A549 treated with CORT108297 at 1 μM for 4 hours (cell line): ENCODE data around the gene RBM7. TPM values are rescaled to one million over a fixed set of nuclear protein-coding genes. Genes with fewer than 3 reads are reported as not detected.

Experiments
- total RNA-seq: library from RNA; stranded (reverse); fragments of 200-300 nt; extraction: Qiagen RNA extraction; gene quantifications from 5 replicates; pipeline ENCODE4 v1.2.3, GENCODE V29; 2022

RBM7 gene
- 20.8 to 30.1 TPM (median 25.9 TPM) in 5 replicates for total RNA-seq

GRCh38 chr11:114400216-114400914 is at the start of gene RBM7, which contains the start of gene C11orf71:
TSS of gene RBM7 (plus strand) at chr11:114400666. CDS start at chr11:114400672, 6 bp downstream.
TSS of gene C11orf71 (minus strand) at chr11:114400511. CDS start at chr11:114400331, 180 bp downstream.

GRCh38 chr11:114439229-114440120 is 39.0 kb downstream of the RBM7 start, which contains the start of gene REXO2:
TSS of gene REXO2 (plus strand) at chr11:114439467. CDS start at chr11:114439529, 62 bp downstream.

Other genes with a start within 250 kb of the RBM7 start
- gene NNMT, start 104.3 kb upstream of the RBM7 start, total RNA-seq = 216 to 289 TPM (median 270 TPM) in 5 replicates
- gene C11orf71, start 155 bp upstream of the RBM7 start, total RNA-seq = 3.3 to 4.6 TPM (median 3.8 TPM) in 5 replicates
- gene REXO2, start 38.8 kb downstream of the RBM7 start, total RNA-seq = 101 to 117 TPM (median 106 TPM) in 5 replicates
- not detected in 5 replicates for gene NXPE1, start 159.2 kb downstream of the RBM7 start, total RNA-seq
- not detected in 5 replicates for gene NXPE4, start 195.1 kb downstream of the RBM7 start, total RNA-seq